Tibial nerve (tissue), 4 donors: ENCODE results near the gene ENPP6. TPM values are rescaled to one million over a fixed set of nuclear protein-coding genes. Genes with fewer than 3 reads are reported as not detected.

Source experiments
- DNase-seq, 2 donors: peaks; one replicate each; pipeline ENCODE4 v3.0.0-alpha.2; 2019; ENCODE audit warnings: low spot score in 2 of 2
- H3K27ac ChIP-seq, 4 donors: fragments of 200-600 bp; sonication (generic) in 3 of 4; one replicate each; pipeline ENCODE4 v1.5.1; 2017 to 2019; ENCODE audit warnings: mild to moderate bottlenecking in 1 of 4
- H3K27me3 ChIP-seq, 2 donors: fragments of 200-600 bp; sonication (generic) in 1 of 2; one replicate each; pipeline versions ENCODE4 v1.5.1 to v1.6.0; 2017 to 2019
- H3K36me3 ChIP-seq, 3 donors: fragments of 200-600 bp; sonication (generic); one replicate each; pipeline ENCODE4 v1.5.1; 2018 to 2019
- H3K4me1 ChIP-seq, 4 donors: fragments of 200-600 bp; sonication (generic) in 3 of 4; one replicate each; pipeline ENCODE4 v1.5.1; 2017 to 2019
- H3K4me3 ChIP-seq, 4 donors: fragments of 200-600 bp; sonication (generic) in 3 of 4; one replicate each; pipeline ENCODE4 v1.5.1; 2017 to 2019; ENCODE audit warnings: mild to moderate bottlenecking in 1 of 4, moderate library complexity in 1 of 4
- H3K9me3 ChIP-seq, 4 donors: fragments of 200-600 bp; sonication (generic) in 3 of 4; one replicate each; pipeline ENCODE4 v1.5.1; 2017 to 2019
- CTCF ChIP-seq, 5 experiments: fragments of 200-600 bp in 3 of 5; fragments of 450-650 bp in 2 of 5; sonication (generic) in 3 of 5; IDR thresholded peaks; one replicate each; pipeline ENCODE4 v1.5.1; 2016 to 2019; ENCODE audit warnings: antibody characterized with exemption in 5 of 5, mild to moderate bottlenecking in 3 of 5, moderate library complexity in 2 of 5
- EP300 ChIP-seq, 2 donors: sonication (generic); formaldehyde crosslinking; IDR thresholded peaks; one replicate each; pipeline ENCODE4 v1.6.1; 2017; ENCODE audit warnings: antibody characterized with exemption in 2 of 2, mild to moderate bottlenecking in 1 of 2
- POLR2A ChIP-seq, 2 donors: fragments of 450-650 bp; IDR thresholded peaks; one replicate each; pipeline ENCODE4 v1.6.1; 2017; ENCODE audit warnings: antibody characterized with exemption in 2 of 2, mild to moderate bottlenecking in 2 of 2, moderate library complexity in 2 of 2
- WGBS, 2 donors: methylation state at CpG; one replicate each; pipeline ENCODE4 v1.1.5; 2018; 5-methylcytosine and 5-hydroxymethylcytosine counted together
- total RNA-seq, 4 donors: library from RNA; depleted of rRNA; stranded (reverse); fragments of >200 nt; gene quantifications; one replicate each; pipeline ENCODE4 v1.1.0, GENCODE V29; 2016

ENPP6 gene
- total RNA-seq, 4 donors from 2014 or later, result 12.6 to 42.6 (median 30.3) TPM

GRCh38 chr4:184167576-184167975 lies 50.1 kb downstream of the ENPP6 start:
- Histone ChIP-seq H3K4me3 (no peak overlapping the region), H3K27ac (no peak overlapping the region), H3K4me1 (peaks cover 0 to 16% (median 0%) of the 10 kb centered on the region in 4 donors), H3K36me3 (no peaks in the 10 kb centered on the region), H3K27me3 (no peaks in the 10 kb centered on the region), H3K9me3 (no peaks in the 10 kb centered on the region)
- DNase-seq, result no peak
- WGBS, 2 donors, result 83 to 86% methylated on average over 9 of the region's 9 CpGs
- TF ChIP-seq POLR2A (IDR thresholded peaks at IDR 0.05) (no peak), CTCF (IDR thresholded peaks at IDR 0.05) (no peak)

- H3K9me3 ChIP-seq, result no peaks in the 10 kb centered on the region
- H3K4me3 ChIP-seq, result no peak overlapping the region
- H3K27me3 ChIP-seq, result no peaks in the 10 kb centered on the region
- 66 to 75% methylated on average over 6 of the region's 6 CpGs for WGBS, 2 donors
- no peak for DNase-seq
- TF ChIP-seq CTCF (IDR thresholded peaks at IDR 0.05), result no peak
- TF ChIP-seq POLR2A (IDR thresholded peaks at IDR 0.05), result no peak
- no peak for TF ChIP-seq EP300 (IDR thresholded peaks at IDR 0.05)
- H3K27ac ChIP-seq, result no peak overlapping the region
- H3K36me3 ChIP-seq, result no peaks in the 10 kb centered on the region
- H3K4me1 ChIP-seq, result peaks cover 0 to 16% (median 0%) of the 10 kb centered on the region in 4 donors
Observed at GRCh38 chr4:184166736-184167135, 50.9 kb downstream of the ENPP6 start.

- no peak overlapping the region for H3K4me3 ChIP-seq
- no peaks in the 10 kb centered on the region for H3K27me3 ChIP-seq
- no peaks in the 10 kb centered on the region for H3K9me3 ChIP-seq
- H3K4me1 ChIP-seq, result peaks cover 0 to 16% (median 0%) of the 10 kb centered on the region in 4 donors
- no peak overlapping the region for H3K27ac ChIP-seq
- H3K36me3 ChIP-seq, result no peaks in the 10 kb centered on the region
- DNase-seq, result no peak
- TF ChIP-seq POLR2A (IDR thresholded peaks at IDR 0.05) (no peak), CTCF (IDR thresholded peaks at IDR 0.05) (no peak), EP300 (IDR thresholded peaks at IDR 0.05) (no peak)
- WGBS, 2 donors, result 70 to 75% methylated on average over 8 of the region's 8 CpGs
Observed at GRCh38 chr4:184165291-184165690, 52.4 kb downstream of the ENPP6 start.

- 19 to 26% methylated on average over 7 to 8 of the region's 8 CpGs for WGBS, 2 donors
- Histone ChIP-seq H3K27me3 (no peaks in the 10 kb centered on the region), H3K4me3 (no peak overlapping the region), H3K36me3 (no peaks in the 10 kb centered on the region), H3K4me1 (peaks cover 0 to 10% (median 0%) of the 10 kb centered on the region in 4 donors), H3K27ac (no peak overlapping the region), H3K9me3 (no peaks in the 10 kb centered on the region)
- TF ChIP-seq EP300 (IDR thresholded peaks at IDR 0.05), result no peak
- TF ChIP-seq POLR2A (IDR thresholded peaks at IDR 0.05), result no peak
- TF ChIP-seq CTCF (IDR thresholded peaks at IDR 0.05), result peak; percentile 32 to 63 (median 57)
- DNase-seq, result peak in 1 of 2 donors; percentile 22
Observed at GRCh38 chr4:184163813-184164212, 53.9 kb downstream of the ENPP6 start.

GRCh38 chr4:184162596-184162995 lies 55.1 kb downstream of the ENPP6 start:
- Histone ChIP-seq H3K27ac (no peak overlapping the region), H3K4me3 (no peak overlapping the region), H3K4me1 (no peaks in the 10 kb centered on the region), H3K9me3 (no peaks in the 10 kb centered on the region), H3K36me3 (no peaks in the 10 kb centered on the region), H3K27me3 (no peaks in the 10 kb centered on the region)
- no peak for DNase-seq
- no peak for TF ChIP-seq CTCF (IDR thresholded peaks at IDR 0.05)
- no peak for TF ChIP-seq POLR2A (IDR thresholded peaks at IDR 0.05)
- TF ChIP-seq EP300 (IDR thresholded peaks at IDR 0.05), result no peak
- WGBS, 2 donors, result 76 to 86% methylated on average over 5 of the region's 5 CpGs
